CD14-positive monocyte (primary cell): ENCODE results near the gene LINS1. TPM values are rescaled to one million over a fixed set of nuclear protein-coding genes. Genes with fewer than 3 reads are reported as not detected.

Experiments
- DNase-seq, 3 donors: peaks; one replicate each; pipeline ENCODE4 v3.0.0-alpha.2; 2011 to 2022
- H2AFZ ChIP-seq: 2 replicates; pipeline ENCODE4 v1.6.0; 2012; ENCODE audit warnings: mild to moderate bottlenecking, low read depth, low read length, inconsistent platforms; ENCODE audit not compliant: insufficient read depth, poor library complexity, severe bottlenecking
- H3K27ac ChIP-seq, 2 donors: 1 replicate in 1 of 2; 2 replicates in 1 of 2; pipeline ENCODE4 v1.5.1; 2012 to 2013; ENCODE audit warnings: low read length in 2 of 2, control low read depth in 1 of 2, inconsistent platforms in 1 of 2, low read depth in 1 of 2, mild to moderate bottlenecking in 1 of 2
- H3K27me3 ChIP-seq, 2 donors: one replicate each; pipeline versions ENCODE4 v1.6.0 to v1.6.1; 2011 to 2013; ENCODE audit warnings: low read length in 2 of 2; ENCODE audit not compliant: control insufficient read depth in 2 of 2, insufficient read depth in 2 of 2
- H3K36me3 ChIP-seq, 2 donors: replicated peaks in 1 of 2; 1 replicate in 1 of 2; 2 replicates in 1 of 2; pipeline versions ENCODE4 v1.5.1 to v1.6.1; 2012 to 2013; ENCODE audit warnings: low read length in 2 of 2, control low read depth in 1 of 2, inconsistent platforms in 1 of 2, mild to moderate bottlenecking in 1 of 2; ENCODE audit not compliant: insufficient read depth in 2 of 2, control insufficient read depth in 1 of 2
- H3K4me1 ChIP-seq, 2 donors: 1 replicate in 1 of 2; 2 replicates in 1 of 2; pipeline versions ENCODE4 v1.5.1 to v1.6.1; 2012 to 2013; ENCODE audit warnings: low read length in 2 of 2, control low read depth in 1 of 2, inconsistent platforms in 1 of 2, mild to moderate bottlenecking in 1 of 2, moderate library complexity in 1 of 2; ENCODE audit not compliant: insufficient read depth in 2 of 2, control insufficient read depth in 1 of 2
- H3K4me2 ChIP-seq: replicated peaks from 2 replicates; pipeline ENCODE3; 2012; ENCODE audit warnings: low read length, moderate library complexity, mild to moderate bottlenecking; ENCODE audit not compliant: poor library complexity, severe bottlenecking; ENCODE audit errors: extremely low read depth
- H3K4me3 ChIP-seq, 3 experiments: fragments of 200-600 bp in 1 of 3; sonication (generic) in 1 of 3; replicated peaks in 1 of 3; 1 replicate in 2 of 3; 2 replicates in 1 of 3; pipeline ENCODE4 v1.5.1; 2011 to 2013; ENCODE audit warnings: low read length in 3 of 3, mild to moderate bottlenecking in 3 of 3, control low read depth in 2 of 3, low read depth in 2 of 3, inconsistent platforms in 1 of 3, moderate library complexity in 1 of 3
- H3K79me2 ChIP-seq: 2 replicates; pipeline ENCODE4 v1.6.0; 2012; ENCODE audit warnings: mild to moderate bottlenecking, control low read depth, inconsistent platforms, low read length, moderate library complexity; ENCODE audit not compliant: insufficient read depth
- H3K9ac ChIP-seq: 2 replicates; pipeline ENCODE4 v1.6.0; 2017; ENCODE audit warnings: low read length, mild to moderate bottlenecking; ENCODE audit not compliant: insufficient read depth, poor library complexity, severe bottlenecking
- H3K9me3 ChIP-seq, 2 donors: replicated peaks in 1 of 2; 1 replicate in 1 of 2; 2 replicates in 1 of 2; pipeline versions ENCODE4 v1.5.1 to v1.6.1; 2012 to 2013; ENCODE audit warnings: low read length in 2 of 2, control low read depth in 1 of 2; ENCODE audit not compliant: control insufficient read depth in 1 of 2, insufficient read depth in 1 of 2
- H4K20me1 ChIP-seq: 2 replicates; pipeline ENCODE4 v1.6.0; 2012; ENCODE audit warnings: mild to moderate bottlenecking, low read length, control low read depth, moderate library complexity; ENCODE audit not compliant: insufficient read depth
- H3K27ac Mint-ChIP-seq, 7 donors: one replicate each; pipeline ENCODE4 v1.8.0; 2020; ENCODE audit warnings: mild to moderate bottlenecking in 7 of 7, mixed read lengths in 7 of 7, moderate library complexity in 6 of 7, inconsistent platforms in 2 of 7
- H3K27me3 Mint-ChIP-seq, 3 donors: one replicate each; pipeline ENCODE4 v1.8.0; 2021 to 2022; ENCODE audit warnings: low read depth in 3 of 3, mild to moderate bottlenecking in 3 of 3, mixed read lengths in 3 of 3, moderate library complexity in 3 of 3, inconsistent platforms in 1 of 3
- H3K36me3 Mint-ChIP-seq, 2 donors: one replicate each; pipeline ENCODE4 v1.8.0; 2020; ENCODE audit warnings: mixed read lengths in 2 of 2, inconsistent platforms in 1 of 2, mild to moderate bottlenecking in 1 of 2
- H3K4me1 Mint-ChIP-seq: one replicate; pipeline ENCODE4 v1.8.0; 2020; ENCODE audit warnings: mild to moderate bottlenecking, mixed read lengths
- H3K4me3 Mint-ChIP-seq, 2 donors: one replicate each; pipeline ENCODE4 v1.8.0; 2020; ENCODE audit warnings: mild to moderate bottlenecking in 2 of 2, mixed read lengths in 2 of 2, moderate library complexity in 1 of 2
- H3K9me3 Mint-ChIP-seq, 7 donors: one replicate each; pipeline ENCODE4 v1.8.0; 2020 to 2022; ENCODE audit warnings: mixed read lengths in 7 of 7, mild to moderate bottlenecking in 6 of 7, moderate library complexity in 6 of 7, inconsistent platforms in 2 of 7
- WGBS: methylation state at CpG from one replicate; pipeline ENCODE4 v1.1.5; 2013; ENCODE audit warnings: missing lambda C conversion rate; ENCODE audit not compliant: insufficient coverage; 5-methylcytosine and 5-hydroxymethylcytosine counted together
- intact Hi-C, 2 donors: fragments of 100-400 bp; cut with micrococcal nuclease; formaldehyde crosslinking; loops; one replicate each; pipeline versions ENCODE4 v1.15.0 to v1.15.1; 2023
- polyA plus RNA-seq, 3 donors: library from polyadenylated mRNA; depleted of rRNA in 1 of 3; unstranded in 2 of 3; stranded (reverse) in 1 of 3; fragments of 300-500 nt in 2 of 3; fragments of >200 nt in 1 of 3; fragmentation: Illumina TruSeq in 2 of 3; gene quantifications; 1 replicate in 2 of 3; 2 replicates in 1 of 3; pipeline ENCODE4 v1.2.3, GENCODE V29; 2012 to 2021
- TF ChIP-seq, protein P1 (sequence below): fragments of 200-600 bp; IDR thresholded peaks from one replicate; pipeline ENCODE4 v1.8.0; 2022; ENCODE audit warnings: antibody characterized with exemption, mild to moderate bottlenecking

Gene LINS1
- polyA plus RNA-seq, 3 donors: 4.2 to 8.8 (median 7.6) TPM

DNA sequence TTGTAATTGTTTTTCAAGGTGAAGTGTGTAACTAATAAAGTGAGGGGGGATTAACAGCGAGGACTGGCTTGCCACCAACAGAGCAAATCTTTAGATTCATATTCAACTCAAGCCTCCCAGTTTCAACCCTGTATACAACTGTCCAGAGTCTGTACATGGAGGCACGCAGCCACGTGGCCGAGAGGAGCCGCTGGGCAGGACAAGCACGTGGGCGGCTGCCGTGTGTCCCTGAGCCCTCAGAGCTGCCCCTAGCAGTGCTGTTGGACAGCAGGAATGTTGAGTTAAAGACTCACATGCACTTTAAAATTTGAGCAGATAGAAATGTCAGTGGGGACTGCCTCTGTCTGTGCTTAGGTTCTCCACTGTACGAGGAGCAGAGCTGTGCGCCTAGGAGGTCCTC lies 29.8 kb upstream of the LINS1 start:
- TF ChIP-seq, protein P1, sequence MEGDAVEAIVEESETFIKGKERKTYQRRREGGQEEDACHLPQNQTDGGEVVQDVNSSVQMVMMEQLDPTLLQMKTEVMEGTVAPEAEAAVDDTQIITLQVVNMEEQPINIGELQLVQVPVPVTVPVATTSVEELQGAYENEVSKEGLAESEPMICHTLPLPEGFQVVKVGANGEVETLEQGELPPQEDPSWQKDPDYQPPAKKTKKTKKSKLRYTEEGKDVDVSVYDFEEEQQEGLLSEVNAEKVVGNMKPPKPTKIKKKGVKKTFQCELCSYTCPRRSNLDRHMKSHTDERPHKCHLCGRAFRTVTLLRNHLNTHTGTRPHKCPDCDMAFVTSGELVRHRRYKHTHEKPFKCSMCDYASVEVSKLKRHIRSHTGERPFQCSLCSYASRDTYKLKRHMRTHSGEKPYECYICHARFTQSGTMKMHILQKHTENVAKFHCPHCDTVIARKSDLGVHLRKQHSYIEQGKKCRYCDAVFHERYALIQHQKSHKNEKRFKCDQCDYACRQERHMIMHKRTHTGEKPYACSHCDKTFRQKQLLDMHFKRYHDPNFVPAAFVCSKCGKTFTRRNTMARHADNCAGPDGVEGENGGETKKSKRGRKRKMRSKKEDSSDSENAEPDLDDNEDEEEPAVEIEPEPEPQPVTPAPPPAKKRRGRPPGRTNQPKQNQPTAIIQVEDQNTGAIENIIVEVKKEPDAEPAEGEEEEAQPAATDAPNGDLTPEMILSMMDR: no peak
- no peak overlapping the region for H2AFZ ChIP-seq
- intact Hi-C loops: no loop called here
- H3K36me3 ChIP-seq: peaks cover 46 to 73% of the 10 kb centered on the region in 2 donors
- Mint-ChIP-seq H3K4me3 (no peak overlapping the region), H3K4me1 (peaks cover 11% of the 10 kb centered on the region), H3K27ac (no peak overlapping the region), H3K9me3 (peaks cover 0 to 3% (median 0%) of the 10 kb centered on the region in 7 donors), H3K27me3 (peaks cover 0 to 4% (median 1%) of the 10 kb centered on the region in 3 donors), H3K36me3 (peaks cover 56 to 81% of the 10 kb centered on the region in 2 donors)
- H3K4me3 ChIP-seq: no peak overlapping the region
- no peak overlapping the region for H3K9ac ChIP-seq
- H3K4me1 ChIP-seq: no peaks in the 10 kb centered on the region
- no peaks in the 10 kb centered on the region for H3K27me3 ChIP-seq
- H3K79me2 ChIP-seq: peaks cover 40% of the 10 kb centered on the region
- DNase-seq: no peak
- H3K27ac ChIP-seq: no peak overlapping the region
- peaks cover 80% of the 10 kb centered on the region for H4K20me1 ChIP-seq
- no peak overlapping the region for H3K4me2 ChIP-seq
- 92% methylated on average over 5 of the region's 10 CpGs for WGBS
- no peaks in the 10 kb centered on the region for H3K9me3 ChIP-seq

DNA sequence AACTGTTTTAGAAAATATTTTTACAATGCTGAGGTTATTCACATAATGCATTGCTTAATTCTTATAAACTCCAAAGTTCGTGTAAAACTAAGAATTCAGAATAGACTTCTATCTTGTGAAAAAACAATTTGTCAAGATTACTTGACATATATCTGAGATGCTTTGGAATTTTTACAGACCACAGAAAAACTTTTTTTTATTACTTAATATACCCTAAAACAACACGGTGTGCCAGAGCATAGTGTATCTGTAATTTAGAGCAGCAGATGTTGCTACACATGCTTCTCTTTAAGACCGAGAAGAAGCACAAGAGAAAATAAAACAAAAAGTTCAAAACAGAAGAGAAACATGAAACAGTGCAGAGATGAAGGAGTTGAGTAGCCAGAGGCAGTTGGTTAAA lies 26.8 kb upstream of the LINS1 start:
- Mint-ChIP-seq H3K9me3 (peaks cover 0 to 3% (median 0%) of the 10 kb centered on the region in 7 donors), H3K27me3 (peaks cover 0 to 6% (median 4%) of the 10 kb centered on the region in 3 donors), H3K36me3 (peaks cover 59 to 65% of the 10 kb centered on the region in 2 donors), H3K4me3 (no peak overlapping the region), H3K27ac (no peak overlapping the region), H3K4me1 (peaks cover 10% of the 10 kb centered on the region)
- DNase-seq: no peak
- H4K20me1 ChIP-seq: peaks cover 49% of the 10 kb centered on the region
- H3K4me1 ChIP-seq: peaks cover 0 to 1% of the 10 kb centered on the region in 2 donors
- H3K36me3 ChIP-seq: peaks cover 37 to 51% of the 10 kb centered on the region in 2 donors
- no peaks in the 10 kb centered on the region for H3K27me3 ChIP-seq
- no peaks in the 10 kb centered on the region for H3K9me3 ChIP-seq
- H3K4me2 ChIP-seq: no peak overlapping the region
- no peak overlapping the region for H2AFZ ChIP-seq
- intact Hi-C loops: loop anchor here (2.0 to 5.0 kb wide), 4 partner anchors 244 to 379 kb away; no protein-coding TSS in a partner anchor
- H3K27ac ChIP-seq: no peak overlapping the region
- TF ChIP-seq, protein P1: no peak
- no peak overlapping the region for H3K9ac ChIP-seq
- WGBS: 100% methylated on average over 1 of the region's 3 CpGs
- no peak overlapping the region for H3K4me3 ChIP-seq
- H3K79me2 ChIP-seq: peaks cover 15% of the 10 kb centered on the region
